ENCODE results near the gene DCDC2.

DNA sequence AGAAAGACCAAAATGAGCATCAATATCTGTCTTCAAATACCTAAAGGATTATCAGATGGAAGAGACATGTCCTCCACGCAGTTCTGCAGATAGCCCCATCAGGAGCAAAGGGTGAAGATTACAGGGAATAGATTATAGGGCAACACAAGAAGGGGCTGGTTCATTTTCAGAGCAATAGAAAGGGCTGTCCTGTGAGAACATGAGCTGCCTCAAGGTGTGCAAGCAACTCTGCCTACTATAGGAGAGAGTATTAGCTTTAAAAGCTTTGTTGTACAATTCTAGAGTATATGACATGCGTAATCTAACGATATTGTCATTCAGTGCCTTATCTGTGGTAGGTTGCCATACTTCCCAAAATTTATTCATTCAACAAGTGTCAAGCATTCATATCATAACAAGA is 119.2 kb downstream of the DCDC2 start:
- TF ChIP-seq CTCF (IDR thresholded peaks at IDR 0.05; ENCODE audit: insufficient read depth, low read length), result no peak
- TF ChIP-seq GABPA (IDR thresholded peaks at IDR 0.05; ENCODE audit: low read depth), result no peak
- TF ChIP-seq POLR2AphosphoS5 (IDR thresholded peaks at IDR 0.05; ENCODE audit: low read depth), result no peak

Data from HL-60 (cell line).